HEK293 (cell line): ENCODE results near the gene IER2.
"Not testable (repeated sequence)": the region's sequence is repeated elsewhere in the genome, so short reads cannot be mapped to it uniquely, and the experiment has no call there.

Experiments
- CTCF ChIA-PET: fragments of 350-600 bp; formaldehyde crosslinking; extraction: SDS; loops from one replicate; lab custom pipeline; 2021; ENCODE audit warnings: antibody characterized with exemption; lab: Yijun Ruan, JAX
- POLR2A ChIA-PET: fragments of 300-600 bp; formaldehyde crosslinking; extraction: SDS; loops from one replicate; lab custom pipeline; 2020; ENCODE audit warnings: antibody characterized with exemption, inconsistent platforms; lab: Yijun Ruan, JAX
- H3K27ac ChIP-seq: fragments of 200-500 bp; sonication (Bioruptor generic); 2 replicates; pipeline ENCODE4 v1.5.1; 2014; ENCODE audit warnings: low read depth, low read length, control low read depth, inconsistent platforms; ENCODE audit errors: extremely low read depth
- H3K36me3 ChIP-seq, 2 experiments: fragments of 200-500 bp in 1 of 2; sonication (Bioruptor generic) in 1 of 2; 1 replicate in 1 of 2; 2 replicates in 1 of 2; pipeline ENCODE4 v1.5.1; 2014 to 2017; ENCODE audit warnings: inconsistent platforms in 2 of 2, low read length in 2 of 2; ENCODE audit not compliant: control insufficient read depth in 2 of 2, insufficient read depth in 1 of 2
- H3K4me1 ChIP-seq: fragments of 200-500 bp; sonication (Bioruptor generic); 2 replicates; pipeline ENCODE4 v1.5.1; 2014; ENCODE audit warnings: mild to moderate bottlenecking, low read length, inconsistent platforms; ENCODE audit not compliant: control insufficient read depth, insufficient read depth
- H3K4me3 ChIP-seq: 2 replicates; pipeline ENCODE4 v1.5.1; 2011; ENCODE audit warnings: low read depth, mild to moderate bottlenecking, control low read depth, low read length, moderate library complexity
- H3K9me3 ChIP-seq: fragments of 200-500 bp; sonication (Bioruptor generic); 2 replicates; pipeline ENCODE4 v1.5.1; 2014; ENCODE audit warnings: low read depth, low read length, inconsistent platforms; ENCODE audit not compliant: control insufficient read depth, insufficient read depth
- GLI4 ChIP-seq: fragments of 450-650 bp; formaldehyde crosslinking; IDR thresholded peaks from 2 replicates; pipeline ENCODE4 v1.5.1; 2016; ENCODE audit warnings: missing biosample characterization, missing genetic modification characterization
- MZF1 ChIP-seq: fragments of 450-650 bp; formaldehyde crosslinking; IDR thresholded peaks from 2 replicates; pipeline ENCODE4 v1.5.1; 2017; ENCODE audit warnings: missing biosample characterization, missing genetic modification characterization, borderline replicate concordance
- PBX3 ChIP-seq: sonication (generic); formaldehyde crosslinking; IDR thresholded peaks from 2 replicates; pipeline ENCODE4 v1.8.1; 2022; ENCODE audit warnings: mild to moderate bottlenecking, moderate library complexity, missing genetic modification reagents
- SALL2 ChIP-seq: fragments of 450-650 bp; formaldehyde crosslinking; IDR thresholded peaks from 2 replicates; pipeline ENCODE4 v1.5.0; 2017; ENCODE audit warnings: missing biosample characterization, mild to moderate bottlenecking, missing genetic modification characterization, borderline replicate concordance
- SCRT1 ChIP-seq: fragments of 450-650 bp; formaldehyde crosslinking; IDR thresholded peaks from 2 replicates; pipeline ENCODE4 v1.5.1; 2016; ENCODE audit warnings: missing biosample characterization, missing genetic modification characterization, borderline replicate concordance
- ZBTB7A ChIP-seq: fragments of 450-650 bp; formaldehyde crosslinking; IDR thresholded peaks from 2 replicates; pipeline ENCODE4 v1.5.1; 2016; ENCODE audit warnings: low read depth, missing biosample characterization, missing genetic modification characterization
- ZBTB8A ChIP-seq: fragments of 450-650 bp; formaldehyde crosslinking; IDR thresholded peaks from 2 replicates; pipeline ENCODE4 v1.5.1; 2016; ENCODE audit warnings: missing biosample characterization, missing genetic modification characterization
- ZIC2 ChIP-seq: fragments of 450-650 bp; formaldehyde crosslinking; IDR thresholded peaks from 2 replicates; pipeline ENCODE4 v1.5.1; 2016; ENCODE audit warnings: missing biosample characterization, missing genetic modification characterization
- ZNF175 ChIP-seq: fragments of 450-650 bp; formaldehyde crosslinking; IDR thresholded peaks from 2 replicates; pipeline ENCODE4 v1.5.1; 2016; ENCODE audit warnings: missing biosample characterization, missing genetic modification characterization
- ZNF184 ChIP-seq: fragments of 450-650 bp; IDR thresholded peaks from 2 replicates; pipeline ENCODE4 v1.5.1; 2018; ENCODE audit warnings: missing biosample characterization, mild to moderate bottlenecking, missing genetic modification characterization
- ZNF248 ChIP-seq: fragments of 450-650 bp; formaldehyde crosslinking; IDR thresholded peaks from 2 replicates; pipeline ENCODE4 v1.5.1; 2017; ENCODE audit warnings: missing biosample characterization, missing genetic modification characterization
- ZNF274 ChIP-seq, 2 experiments: fragments of 200-500 bp in 1 of 2; fragments of 450-650 bp in 1 of 2; sonication (Bioruptor generic) in 1 of 2; formaldehyde crosslinking in 1 of 2; IDR thresholded peaks; 2 replicates each; pipeline versions ENCODE4 v1.5.1 to v1.6.1; 2014 to 2016; ENCODE audit warnings: borderline replicate concordance in 1 of 2, inconsistent platforms in 1 of 2, low read length in 1 of 2, missing biosample characterization in 1 of 2, missing genetic modification characterization in 1 of 2
- ZNF362 ChIP-seq: fragments of 450-650 bp; formaldehyde crosslinking; IDR thresholded peaks from 2 replicates; pipeline ENCODE4 v1.5.1; 2016; ENCODE audit warnings: missing biosample characterization, missing genetic modification characterization
- ZNF394 ChIP-seq: fragments of 450-650 bp; formaldehyde crosslinking; IDR thresholded peaks from 2 replicates; pipeline ENCODE4 v1.5.1; 2016; ENCODE audit warnings: missing biosample characterization, missing genetic modification characterization, mild to moderate bottlenecking, moderate library complexity, borderline replicate concordance
- ZNF501 ChIP-seq: fragments of 450-650 bp; formaldehyde crosslinking; IDR thresholded peaks from 2 replicates; pipeline ENCODE4 v1.5.1; 2016; ENCODE audit warnings: missing biosample characterization, missing genetic modification characterization
- ZNF510 ChIP-seq: fragments of 450-650 bp; formaldehyde crosslinking; IDR thresholded peaks from 2 replicates; pipeline ENCODE4 v1.5.1; 2018; ENCODE audit warnings: mild to moderate bottlenecking, missing genetic modification characterization, missing biosample characterization; ENCODE audit not compliant: insufficient replicate concordance
- ZNF521 ChIP-seq: fragments of 450-650 bp; formaldehyde crosslinking; IDR thresholded peaks from 2 replicates; pipeline ENCODE4 v1.5.1; 2017; ENCODE audit warnings: missing biosample characterization, mild to moderate bottlenecking, missing genetic modification characterization
- ZNF548 ChIP-seq: fragments of 450-650 bp; formaldehyde crosslinking; IDR thresholded peaks from 2 replicates; pipeline ENCODE4 v1.5.1; 2016; ENCODE audit warnings: missing biosample characterization, missing genetic modification characterization
- ZNF561 ChIP-seq: fragments of 450-650 bp; IDR thresholded peaks from 2 replicates; pipeline ENCODE4 v1.5.1; 2018; ENCODE audit warnings: missing biosample characterization, missing genetic modification characterization, borderline replicate concordance
- ZNF777 ChIP-seq: fragments of 450-650 bp; formaldehyde crosslinking; IDR thresholded peaks from 2 replicates; pipeline ENCODE4 v1.5.1; 2017; ENCODE audit warnings: missing biosample characterization, missing genetic modification characterization, borderline replicate concordance
- ZNF830 ChIP-seq: fragments of 450-650 bp; IDR thresholded peaks from 2 replicates; pipeline ENCODE4 v1.5.0; 2018; ENCODE audit warnings: missing biosample characterization, missing genetic modification characterization, low read depth, mild to moderate bottlenecking, moderate library complexity
- TF ChIP-seq, protein P1 (sequence below): fragments of 450-650 bp; formaldehyde crosslinking; IDR thresholded peaks from 2 replicates; pipeline ENCODE4 v1.5.1; 2017; ENCODE audit warnings: missing biosample characterization, missing genetic modification characterization
- TF ChIP-seq, protein P2 (sequence below): fragments of 450-650 bp; formaldehyde crosslinking; IDR thresholded peaks from 2 replicates; pipeline ENCODE4 v1.5.1; 2016; ENCODE audit warnings: missing biosample characterization, missing genetic modification characterization

IER2 gene

GRCh38 chr19:13149173-13149627, 1.0 kb upstream of the IER2 start:
- not testable (repeated sequence) for H3K4me1 ChIP-seq, H3K9me3 ChIP-seq
- peak overlapping the region; percentile 83 for H3K4me3 ChIP-seq
- CTCF ChIA-PET: interaction anchor here (0.6 to 1.7 kb wide), 4 partner anchors 21 to 172 kb away, joined by 3 to 5 read pairs (median 4); no protein-coding TSS in a partner anchor
- H3K36me3 ChIP-seq: peaks cover 6 to 17% of the 10 kb centered on the region in 2 experiments; a peak in 2 of 3 replicates
- POLR2A ChIA-PET: interaction anchor here (0.8 to 2.8 kb wide), 4 partner anchors 14 to 29 kb away, joined by 3 to 27 read pairs (median 4); partner anchors contain the start of gene NACC1
- peak overlapping the region; percentile 86; the same call in 1 of the 2 replicates for H3K27ac ChIP-seq
- TF ChIP-seq SCRT1 (tag by site-specific recombination): 0 out of 2 replicates have a peak, but pooled peaks have one; percentile 39
- peak; percentile 75 for TF ChIP-seq ZNF362 (tag by site-specific recombination)
- TF ChIP-seq, protein P1, sequence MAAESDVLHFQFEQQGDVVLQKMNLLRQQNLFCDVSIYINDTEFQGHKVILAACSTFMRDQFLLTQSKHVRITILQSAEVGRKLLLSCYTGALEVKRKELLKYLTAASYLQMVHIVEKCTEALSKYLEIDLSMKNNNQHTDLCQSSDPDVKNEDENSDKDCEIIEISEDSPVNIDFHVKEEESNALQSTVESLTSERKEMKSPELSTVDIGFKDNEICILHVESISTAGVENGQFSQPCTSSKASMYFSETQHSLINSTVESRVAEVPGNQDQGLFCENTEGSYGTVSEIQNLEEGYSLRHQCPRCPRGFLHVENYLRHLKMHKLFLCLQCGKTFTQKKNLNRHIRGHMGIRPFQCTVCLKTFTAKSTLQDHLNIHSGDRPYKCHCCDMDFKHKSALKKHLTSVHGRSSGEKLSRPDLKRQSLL (tag by site-specific recombination): 0 out of 2 replicates have a peak, but pooled peaks have one; percentile 14

GRCh38 chr19:13149628-13150186, 504 bp upstream of the IER2 start:
- Histone ChIP-seq H3K4me1 (peaks cover 3% of the 10 kb centered on the region), H3K9me3 (no peaks in the 10 kb centered on the region), H3K4me3 (peak overlapping the region; percentile 83), H3K36me3 (peaks cover 6 to 17% of the 10 kb centered on the region in 2 experiments; a peak in 2 of 3 replicates), H3K27ac (peak overlapping the region; percentile 86; the same call in 1 of the 2 replicates)
- ChIA-PET POLR2A (interaction anchor here (0.6 to 2.8 kb wide), 11 partner anchors 11 to 96 kb away, joined by 3 to 27 read pairs (median 3); partner anchors contain the start of gene NACC1), CTCF (interaction anchor here (0.6 to 1.7 kb wide), 5 partner anchors 22 to 172 kb away, joined by 3 to 5 read pairs (median 4); no protein-coding TSS in a partner anchor)
- TF ChIP-seq GLI4 (tag by site-specific recombination): 0 out of 2 replicates have a peak, but pooled peaks have one; percentile 19
- no peak for TF ChIP-seq ZNF548 (tag by site-specific recombination)
- no peak for TF ChIP-seq SALL2 (tag by site-specific recombination)
- TF ChIP-seq ZNF501 (tag by site-specific recombination): no peak; the same call in 1 of the 2 replicates
- no peak for TF ChIP-seq ZNF274 (IDR thresholded peaks at IDR 0.05; ENCODE audit: low read length)
- no peak for TF ChIP-seq ZNF274 (tag by site-specific recombination; IDR thresholded peaks at IDR 0.05; ENCODE audit: borderline replicate concordance)
- no peak for TF ChIP-seq ZNF521 (tag by site-specific recombination)
- TF ChIP-seq PBX3 (CRISPR knock-in tag): no peak
- TF ChIP-seq ZNF510 (tag by site-specific recombination): no peak
- TF ChIP-seq ZNF175: no peak
- TF ChIP-seq ZBTB8A (tag by site-specific recombination): peak; percentile 81
- no peak for TF ChIP-seq ZNF561 (tag by site-specific recombination)
- no peak for TF ChIP-seq ZNF248 (tag by site-specific recombination)
- peak; percentile 92 for TF ChIP-seq ZNF777
- TF ChIP-seq MZF1 (tag by site-specific recombination): no peak
- TF ChIP-seq ZNF184 (tag by site-specific recombination): no peak
- TF ChIP-seq ZNF830 (tag by site-specific recombination): no peak
- peak; percentile 7; the same call in 1 of the 2 replicates for TF ChIP-seq ZBTB7A (tag by site-specific recombination)
- TF ChIP-seq, protein P2, sequence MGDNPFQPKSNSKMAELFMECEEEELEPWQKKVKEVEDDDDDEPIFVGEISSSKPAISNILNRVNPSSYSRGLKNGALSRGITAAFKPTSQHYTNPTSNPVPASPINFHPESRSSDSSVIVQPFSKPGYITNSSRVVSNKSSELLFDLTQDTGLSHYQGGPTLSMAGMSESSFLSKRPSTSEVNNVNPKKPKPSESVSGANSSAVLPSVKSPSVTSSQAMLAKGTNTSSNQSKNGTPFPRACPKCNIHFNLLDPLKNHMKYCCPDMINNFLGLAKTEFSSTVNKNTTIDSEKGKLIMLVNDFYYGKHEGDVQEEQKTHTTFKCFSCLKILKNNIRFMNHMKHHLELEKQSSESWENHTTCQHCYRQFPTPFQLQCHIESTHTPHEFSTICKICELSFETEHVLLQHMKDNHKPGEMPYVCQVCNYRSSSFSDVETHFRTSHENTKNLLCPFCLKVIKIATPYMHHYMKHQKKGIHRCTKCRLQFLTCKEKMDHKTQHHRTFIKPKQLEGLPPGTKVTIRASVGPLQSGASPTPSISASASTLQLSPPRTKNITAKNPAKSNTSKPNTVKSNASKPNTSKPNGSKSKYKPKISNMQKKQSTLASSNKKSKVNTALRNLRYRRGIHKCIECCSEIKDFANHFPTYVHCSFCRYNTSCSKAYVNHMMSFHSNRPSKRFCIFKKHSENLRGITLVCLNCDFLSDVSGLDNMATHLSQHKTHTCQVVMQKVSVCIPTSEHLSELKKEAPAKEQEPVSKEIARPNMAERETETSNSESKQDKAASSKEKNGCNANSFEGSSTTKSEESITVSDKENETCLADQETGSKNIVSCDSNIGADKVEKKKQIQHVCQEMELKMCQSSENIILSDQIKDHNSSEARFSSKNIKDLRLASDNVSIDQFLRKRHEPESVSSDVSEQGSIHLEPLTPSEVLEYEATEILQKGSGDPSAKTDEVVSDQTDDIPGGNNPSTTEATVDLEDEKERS: no peak
- no peak; the same call in 1 of the 2 replicates for TF ChIP-seq ZNF394 (tag by site-specific recombination)
- peak; percentile 43 for TF ChIP-seq ZIC2 (tag by site-specific recombination)
